ENCODE data around the gene DEAF1. TPM values are rescaled to one million over a fixed set of nuclear protein-coding genes. Genes with fewer than 3 reads are reported as not detected.

DEAF1 gene
- total and polyA plus RNA-seq, 2 of the 13 experiments (the other 11 are each of a cell fraction or from before 2014, with no cell fraction given), result 22.3 to 29.6 TPM

DNA sequence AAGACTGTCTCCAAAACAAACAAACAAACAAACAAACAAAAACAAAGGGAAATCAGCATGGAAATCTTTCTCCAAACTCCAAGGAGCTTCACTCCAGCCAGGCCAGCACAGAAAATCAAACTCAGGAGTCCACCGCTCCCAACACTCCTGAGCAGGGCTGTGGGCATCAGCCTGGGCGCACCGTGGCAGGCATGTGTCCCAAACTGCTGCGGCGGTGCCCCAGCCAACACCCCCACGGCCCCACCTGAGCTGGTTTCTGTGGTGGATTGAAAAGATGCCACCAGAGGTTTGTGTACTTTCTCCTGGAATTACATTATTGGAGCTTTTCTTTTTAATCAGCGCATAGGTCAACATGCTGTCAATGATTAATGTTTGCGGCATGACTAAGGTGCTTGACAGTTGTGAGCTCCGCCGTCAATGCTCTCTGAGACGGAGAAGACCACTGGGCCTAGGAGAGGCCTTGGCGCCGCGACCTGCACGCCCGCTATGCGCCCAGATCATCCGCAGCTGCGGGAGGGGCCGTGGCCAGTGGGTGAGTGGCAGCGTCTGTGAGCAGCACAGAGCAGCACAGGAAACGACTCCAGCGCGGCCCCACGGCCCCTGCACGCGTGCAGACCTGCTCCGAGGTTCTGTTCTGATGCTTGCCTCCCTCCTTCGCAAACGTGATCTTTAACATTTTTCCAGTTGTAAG lies 39.8 kb downstream of the DEAF1 start (continued):
- TF ChIP-seq, protein P1, sequence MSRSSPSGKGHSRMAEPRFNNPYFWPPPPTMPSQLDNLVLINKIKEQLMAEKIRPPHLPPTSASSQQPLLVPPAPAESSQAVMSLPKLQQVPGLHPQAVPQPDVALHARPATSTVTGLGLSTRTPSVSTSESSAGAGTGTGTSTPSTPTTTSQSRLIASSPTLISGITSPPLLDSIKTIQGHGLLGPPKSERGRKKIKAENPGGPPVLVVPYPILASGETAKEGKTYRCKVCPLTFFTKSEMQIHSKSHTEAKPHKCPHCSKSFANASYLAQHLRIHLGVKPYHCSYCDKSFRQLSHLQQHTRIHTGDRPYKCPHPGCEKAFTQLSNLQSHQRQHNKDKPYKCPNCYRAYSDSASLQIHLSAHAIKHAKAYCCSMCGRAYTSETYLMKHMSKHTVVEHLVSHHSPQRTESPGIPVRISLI (CRISPR knock-in tag; IDR thresholded peaks at IDR 0.05; ENCODE audit: borderline replicate concordance), result no peak
- TF ChIP-seq, protein P2, sequence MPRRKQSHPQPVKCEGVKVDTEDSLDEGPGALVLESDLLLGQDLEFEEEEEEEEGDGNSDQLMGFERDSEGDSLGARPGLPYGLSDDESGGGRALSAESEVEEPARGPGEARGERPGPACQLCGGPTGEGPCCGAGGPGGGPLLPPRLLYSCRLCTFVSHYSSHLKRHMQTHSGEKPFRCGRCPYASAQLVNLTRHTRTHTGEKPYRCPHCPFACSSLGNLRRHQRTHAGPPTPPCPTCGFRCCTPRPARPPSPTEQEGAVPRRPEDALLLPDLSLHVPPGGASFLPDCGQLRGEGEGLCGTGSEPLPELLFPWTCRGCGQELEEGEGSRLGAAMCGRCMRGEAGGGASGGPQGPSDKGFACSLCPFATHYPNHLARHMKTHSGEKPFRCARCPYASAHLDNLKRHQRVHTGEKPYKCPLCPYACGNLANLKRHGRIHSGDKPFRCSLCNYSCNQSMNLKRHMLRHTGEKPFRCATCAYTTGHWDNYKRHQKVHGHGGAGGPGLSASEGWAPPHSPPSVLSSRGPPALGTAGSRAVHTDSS (CRISPR knock-in tag; conservative IDR thresholded peaks at IDR 0.05), result no peak
- TF ChIP-seq DMAP1 (CRISPR knock-in tag; IDR thresholded peaks at IDR 0.05) (no peak), AGO2 (optimal IDR thresholded peaks at IDR 0.05; ENCODE audit: low read depth, low read length) (peak; percentile 43), SRSF1 (optimal IDR thresholded peaks at IDR 0.05; ENCODE audit: low read depth, low read length) (no peak), DR1 (CRISPR knock-in tag; IDR thresholded peaks at IDR 0.05) (no peak), HNF4G (IDR thresholded peaks at IDR 0.05; ENCODE audit: borderline replicate concordance, low read depth, low read length) (no peak), HNF4G (CRISPR knock-in tag; IDR thresholded peaks at IDR 0.05; ENCODE audit: borderline replicate concordance, low read depth) (no peak), PITX1 (CRISPR knock-in tag; IDR thresholded peaks at IDR 0.05) (no peak), KAT7 (CRISPR knock-in tag; IDR thresholded peaks at IDR 0.05; ENCODE audit: borderline replicate concordance) (no peak), ZNF766 (CRISPR knock-in tag; IDR thresholded peaks at IDR 0.05; ENCODE audit: borderline replicate concordance) (no peak), ZBTB7A (CRISPR knock-in tag; IDR thresholded peaks at IDR 0.05) (0 out of 2 replicates have a peak, but pooled peaks have one; percentile 64), NR2F1 (CRISPR knock-in tag; IDR thresholded peaks at IDR 0.05) (0 out of 4 replicates have a peak, but pooled peaks of 1 of the 2 experiments have one; percentile 4), NR2F2 (IDR thresholded peaks at IDR 0.05; ENCODE audit: borderline replicate concordance, low read depth) (no peak), NFATC3 (CRISPR knock-in tag; IDR thresholded peaks at IDR 0.05) (no peak), GTF3A (CRISPR knock-in tag; conservative IDR thresholded peaks at IDR 0.05) (no peak)
- TF ChIP-seq, protein P3, sequence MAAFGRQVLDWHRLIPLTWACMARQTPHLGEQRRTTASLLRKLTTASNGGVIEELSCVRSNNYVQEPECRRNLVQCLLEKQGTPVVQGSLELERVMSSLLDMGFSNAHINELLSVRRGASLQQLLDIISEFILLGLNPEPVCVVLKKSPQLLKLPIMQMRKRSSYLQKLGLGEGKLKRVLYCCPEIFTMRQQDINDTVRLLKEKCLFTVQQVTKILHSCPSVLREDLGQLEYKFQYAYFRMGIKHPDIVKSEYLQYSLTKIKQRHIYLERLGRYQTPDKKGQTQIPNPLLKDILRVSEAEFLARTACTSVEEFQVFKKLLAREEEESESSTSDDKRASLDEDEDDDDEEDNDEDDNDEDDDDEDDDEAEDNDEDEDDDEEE (CRISPR knock-in tag; IDR thresholded peaks at IDR 0.05), result no peak
- TF ChIP-seq, protein P4, sequence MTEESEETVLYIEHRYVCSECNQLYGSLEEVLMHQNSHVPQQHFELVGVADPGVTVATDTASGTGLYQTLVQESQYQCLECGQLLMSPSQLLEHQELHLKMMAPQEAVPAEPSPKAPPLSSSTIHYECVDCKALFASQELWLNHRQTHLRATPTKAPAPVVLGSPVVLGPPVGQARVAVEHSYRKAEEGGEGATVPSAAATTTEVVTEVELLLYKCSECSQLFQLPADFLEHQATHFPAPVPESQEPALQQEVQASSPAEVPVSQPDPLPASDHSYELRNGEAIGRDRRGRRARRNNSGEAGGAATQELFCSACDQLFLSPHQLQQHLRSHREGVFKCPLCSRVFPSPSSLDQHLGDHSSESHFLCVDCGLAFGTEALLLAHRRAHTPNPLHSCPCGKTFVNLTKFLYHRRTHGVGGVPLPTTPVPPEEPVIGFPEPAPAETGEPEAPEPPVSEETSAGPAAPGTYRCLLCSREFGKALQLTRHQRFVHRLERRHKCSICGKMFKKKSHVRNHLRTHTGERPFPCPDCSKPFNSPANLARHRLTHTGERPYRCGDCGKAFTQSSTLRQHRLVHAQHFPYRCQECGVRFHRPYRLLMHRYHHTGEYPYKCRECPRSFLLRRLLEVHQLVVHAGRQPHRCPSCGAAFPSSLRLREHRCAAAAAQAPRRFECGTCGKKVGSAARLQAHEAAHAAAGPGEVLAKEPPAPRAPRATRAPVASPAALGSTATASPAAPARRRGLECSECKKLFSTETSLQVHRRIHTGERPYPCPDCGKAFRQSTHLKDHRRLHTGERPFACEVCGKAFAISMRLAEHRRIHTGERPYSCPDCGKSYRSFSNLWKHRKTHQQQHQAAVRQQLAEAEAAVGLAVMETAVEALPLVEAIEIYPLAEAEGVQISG (CRISPR knock-in tag; IDR thresholded peaks at IDR 0.05), result 0 out of 2 replicates have a peak, but pooled peaks have one; percentile 30
